Tibial nerve (tissue), 4 donors: ENCODE measurements around the gene SLC25A45. TPM values are rescaled to one million over a fixed set of nuclear protein-coding genes. Genes with fewer than 3 reads are reported as not detected.

Source experiments
- DNase-seq, 2 donors: peaks; one replicate each; pipeline ENCODE4 v3.0.0-alpha.2; 2019; ENCODE audit warnings: low spot score in 2 of 2
- H3K27ac ChIP-seq, 4 donors: fragments of 200-600 bp; sonication (generic) in 3 of 4; one replicate each; pipeline ENCODE4 v1.5.1; 2017 to 2019; ENCODE audit warnings: mild to moderate bottlenecking in 1 of 4
- H3K27me3 ChIP-seq, 2 donors: fragments of 200-600 bp; sonication (generic) in 1 of 2; one replicate each; pipeline versions ENCODE4 v1.5.1 to v1.6.0; 2017 to 2019
- H3K36me3 ChIP-seq, 3 donors: fragments of 200-600 bp; sonication (generic); one replicate each; pipeline ENCODE4 v1.5.1; 2018 to 2019
- H3K4me1 ChIP-seq, 4 donors: fragments of 200-600 bp; sonication (generic) in 3 of 4; one replicate each; pipeline ENCODE4 v1.5.1; 2017 to 2019
- H3K4me3 ChIP-seq, 4 donors: fragments of 200-600 bp; sonication (generic) in 3 of 4; one replicate each; pipeline ENCODE4 v1.5.1; 2017 to 2019; ENCODE audit warnings: mild to moderate bottlenecking in 1 of 4, moderate library complexity in 1 of 4
- H3K9me3 ChIP-seq, 4 donors: fragments of 200-600 bp; sonication (generic) in 3 of 4; one replicate each; pipeline ENCODE4 v1.5.1; 2017 to 2019
- CTCF ChIP-seq, 5 experiments: fragments of 200-600 bp in 3 of 5; fragments of 450-650 bp in 2 of 5; sonication (generic) in 3 of 5; IDR thresholded peaks; one replicate each; pipeline ENCODE4 v1.5.1; 2016 to 2019; ENCODE audit warnings: antibody characterized with exemption in 5 of 5, mild to moderate bottlenecking in 3 of 5, moderate library complexity in 2 of 5
- EP300 ChIP-seq, 2 donors: sonication (generic); formaldehyde crosslinking; IDR thresholded peaks; one replicate each; pipeline ENCODE4 v1.6.1; 2017; ENCODE audit warnings: antibody characterized with exemption in 2 of 2, mild to moderate bottlenecking in 1 of 2
- POLR2A ChIP-seq, 2 donors: fragments of 450-650 bp; IDR thresholded peaks; one replicate each; pipeline ENCODE4 v1.6.1; 2017; ENCODE audit warnings: antibody characterized with exemption in 2 of 2, mild to moderate bottlenecking in 2 of 2, moderate library complexity in 2 of 2
- WGBS, 2 donors: methylation state at CpG; one replicate each; pipeline ENCODE4 v1.1.5; 2018; 5-methylcytosine and 5-hydroxymethylcytosine counted together
- total RNA-seq, 4 donors: library from RNA; depleted of rRNA; stranded (reverse); fragments of >200 nt; gene quantifications; one replicate each; pipeline ENCODE4 v1.1.0, GENCODE V29; 2016

The SLC25A45 gene
- total RNA-seq, 4 donors from 2014 or later: 1.8 to 22.5 (median 8.5) TPM

- WGBS, 2 donors: 64 to 68% methylated on average over 16 of the region's 16 CpGs
- Histone ChIP-seq H3K4me1 (peaks cover 0 to 13% (median 3%) of the 10 kb centered on the region in 4 donors), H3K27me3 (no peaks in the 10 kb centered on the region), H3K4me3 (no peak overlapping the region), H3K27ac (peak overlapping the region in 2 of 4 donors; percentile 58 to 67), H3K9me3 (no peaks in the 10 kb centered on the region), H3K36me3 (peaks cover 0 to 100% (median 25%) of the 10 kb centered on the region in 3 donors)
- TF ChIP-seq EP300 (IDR thresholded peaks at IDR 0.05): no peak
- no peak for TF ChIP-seq POLR2A (IDR thresholded peaks at IDR 0.05)
- no peak for TF ChIP-seq CTCF (IDR thresholded peaks at IDR 0.05)
- DNase-seq: no peak
Measured at GRCh38 chr11:65401073-65401802, 18.8 kb upstream of the SLC25A45 start.

- WGBS, 2 donors: 81% methylated on average over 12 to 13 of the region's 17 CpGs
- Histone ChIP-seq H3K4me3 (no peak overlapping the region), H3K36me3 (peaks cover 0 to 100% (median 29%) of the 10 kb centered on the region in 3 donors), H3K9me3 (no peaks in the 10 kb centered on the region), H3K27me3 (no peaks in the 10 kb centered on the region), H3K27ac (peak overlapping the region in 2 of 4 donors; percentile 58 to 67), H3K4me1 (peaks cover 0 to 13% (median 3%) of the 10 kb centered on the region in 4 donors)
- DNase-seq: no peak
- TF ChIP-seq POLR2A (IDR thresholded peaks at IDR 0.05): no peak
- no peak for TF ChIP-seq CTCF (IDR thresholded peaks at IDR 0.05)
Measured at GRCh38 chr11:65400307-65401072, 18.0 kb upstream of the SLC25A45 start.

- Histone ChIP-seq H3K9me3 (no peaks in the 10 kb centered on the region), H3K36me3 (peaks cover 0 to 100% (median 26%) of the 10 kb centered on the region in 3 donors), H3K4me1 (peaks cover 0 to 13% (median 3%) of the 10 kb centered on the region in 4 donors), H3K27ac (peak overlapping the region in 1 of 4 donors; percentile 58), H3K4me3 (no peak overlapping the region), H3K27me3 (no peaks in the 10 kb centered on the region)
- DNase-seq: no peak
- WGBS, 2 donors: 84 to 92% methylated on average over 4 to 9 of the region's 10 CpGs
- TF ChIP-seq CTCF (IDR thresholded peaks at IDR 0.05) (no peak), EP300 (IDR thresholded peaks at IDR 0.05) (no peak), POLR2A (IDR thresholded peaks at IDR 0.05) (no peak)
Measured at GRCh38 chr11:65399845-65400244, 17.4 kb upstream of the SLC25A45 start.

- TF ChIP-seq POLR2A (IDR thresholded peaks at IDR 0.05) (no peak), CTCF (IDR thresholded peaks at IDR 0.05) (no peak), EP300 (IDR thresholded peaks at IDR 0.05) (no peak)
- DNase-seq: no peak
- H3K27ac ChIP-seq: peak overlapping the region in 1 of 4 donors; percentile 58
- H3K4me1 ChIP-seq: peaks cover 0 to 9% (median 3%) of the 10 kb centered on the region in 4 donors
- peaks cover 0 to 100% (median 27%) of the 10 kb centered on the region in 3 donors for H3K36me3 ChIP-seq
- WGBS, 2 donors: 91 to 93% methylated on average over 13 of the region's 13 CpGs
- no peak overlapping the region for H3K4me3 ChIP-seq
- H3K9me3 ChIP-seq: no peaks in the 10 kb centered on the region
- no peaks in the 10 kb centered on the region for H3K27me3 ChIP-seq
Measured at GRCh38 chr11:65399249-65399648, 16.8 kb upstream of the SLC25A45 start.
